NCI-H1694 treated with DMSO at 0.1 percent for 48 hours (cell line): ENCODE measurements around the gene CACNA2D2.

Experiments used
- DNase-seq: peaks from one replicate; lab custom pipeline; 2025; lab: John Stamatoyannopoulos, UW

Gene CACNA2D2

GRCh38 chr3:50325497-50326181, 177.8 kb downstream of the CACNA2D2 start:
- DNase-seq, result no peak

- no peak for DNase-seq
These were observed 178.3 kb downstream of the CACNA2D2 start for GRCh38 chr3:50325113-50325480.

GRCh38 chr3:50324351-50325112, 178.9 kb downstream of the CACNA2D2 start:
- no peak for DNase-seq

- DNase-seq, result no peak
These were observed 179.7 kb downstream of the CACNA2D2 start for GRCh38 chr3:50323614-50324199.

GRCh38 chr3:50323092-50323600, 180.3 kb downstream of the CACNA2D2 start:
- no peak for DNase-seq

- no peak for DNase-seq
These were observed 180.9 kb downstream of the CACNA2D2 start, which contains the start of gene HYAL2 for GRCh38 chr3:50322386-50323091. Gene HYAL2 (minus strand): TSS chr3:50322745. CDS start chr3:50320489, 2,256 bp downstream.

GRCh38 chr3:50322115-50322385, 181.4 kb downstream of the CACNA2D2 start:
- DNase-seq, result no peak

GRCh38 chr3:50321336-50322114, 181.9 kb downstream of the CACNA2D2 start:
- DNase-seq, result peak; percentile 54

- DNase-seq, result no peak
These were observed 182.5 kb downstream of the CACNA2D2 start for GRCh38 chr3:50320853-50321335.

- no peak for DNase-seq
These were observed 183.4 kb downstream of the CACNA2D2 start for GRCh38 chr3:50319894-50320625.

GRCh38 chr3:50319181-50319893, 184.1 kb downstream of the CACNA2D2 start:
- DNase-seq, result no peak

GRCh38 chr3:50318615-50319014, 184.8 kb downstream of the CACNA2D2 start:
- DNase-seq, result no peak

- no peak for DNase-seq
These were observed 185.3 kb downstream of the CACNA2D2 start for GRCh38 chr3:50318163-50318562.

GRCh38 chr3:50317300-50317699, 186.1 kb downstream of the CACNA2D2 start:
- no peak for DNase-seq

GRCh38 chr3:50316657-50317242, 186.7 kb downstream of the CACNA2D2 start:
- DNase-seq, result no peak

GRCh38 chr3:50314816-50315215, 188.6 kb downstream of the CACNA2D2 start:
- no peak for DNase-seq

GRCh38 chr3:50314342-50314741, 189.1 kb downstream of the CACNA2D2 start:
- DNase-seq, result no peak
